PC-9 (cell line): ENCODE measurements around the gene GRIP2. TPM values are rescaled to one million over a fixed set of nuclear protein-coding genes. Genes with fewer than 3 reads are reported as not detected.

Source experiments
- BruUV-seq: library from RNA; stranded (reverse); fragments of 400-500 nt; replicated peaks from 2 replicates; lab custom pipeline; 2021; lab: Mats Ljungman, UMichigan
- CTCF ChIA-PET: fragments of 300-600 bp; sonication (Branson Sonifier 250); formaldehyde crosslinking; loops from one replicate; lab custom pipeline; 2022; ENCODE audit warnings: antibody characterized with exemption; lab: Charles Lee
- POLR2A ChIA-PET: fragments of 300-600 bp; sonication (Branson Sonifier 250); formaldehyde crosslinking; loops from one replicate; lab custom pipeline; 2022; ENCODE audit warnings: antibody characterized with exemption; ENCODE audit not compliant: unreplicated experiment; lab: Charles Lee
- DNase-seq, 2 experiments: peaks; one replicate each; pipeline versions ENCODE4 v3.0.0 to v3.0.0-alpha.2; 2015 to 2022; ENCODE audit warnings: mixed read lengths in 1 of 2
- H2AFZ ChIP-seq: fragments of 200-600 bp; sonication (generic); 2 replicates; pipeline ENCODE4 v1.8.1; 2017; ENCODE audit warnings: antibody characterized with exemption
- H3F3A ChIP-seq: fragments of 200-600 bp; sonication (generic); 2 replicates; pipeline ENCODE4 v1.8.1; 2017; ENCODE audit warnings: antibody characterized with exemption, mild to moderate bottlenecking, low read depth; ENCODE audit not compliant: insufficient read depth
- H3K27ac ChIP-seq: fragments of 200-600 bp; sonication (generic); 2 replicates; pipeline ENCODE4 v1.6.1; 2016; ENCODE audit warnings: mixed run types
- H3K27me3 ChIP-seq: fragments of 200-600 bp; sonication (generic); 2 replicates; pipeline ENCODE4 v1.6.1; 2016; ENCODE audit warnings: low read depth, mixed run types; ENCODE audit not compliant: insufficient read depth
- H3K36me3 ChIP-seq: fragments of 200-600 bp; sonication (generic); 2 replicates; pipeline ENCODE4 v1.6.1; 2016; ENCODE audit warnings: low read depth, mixed run types
- H3K4me1 ChIP-seq: fragments of 200-600 bp; sonication (generic); replicated peaks from 2 replicates; pipeline ENCODE4 v1.6.1; 2016; ENCODE audit warnings: mixed run types; ENCODE audit not compliant: insufficient read depth
- H3K4me2 ChIP-seq: fragments of 200-600 bp; sonication (generic); 2 replicates; pipeline ENCODE4 v1.6.1; 2017; ENCODE audit warnings: mixed run types
- H3K4me3 ChIP-seq: fragments of 200-600 bp; sonication (generic); 2 replicates; pipeline ENCODE4 v1.6.1; 2016; ENCODE audit warnings: mixed run types
- H3K79me2 ChIP-seq: fragments of 200-600 bp; sonication (generic); 2 replicates; pipeline ENCODE4 v1.6.1; 2017; ENCODE audit warnings: low read depth, mixed run types
- H3K9me2 ChIP-seq: fragments of 200-600 bp; sonication (generic); 2 replicates; pipeline ENCODE4 v1.8.1; 2017; ENCODE audit warnings: mild to moderate bottlenecking; ENCODE audit not compliant: insufficient read depth
- H3K9me3 ChIP-seq: fragments of 200-600 bp; sonication (generic); 2 replicates; pipeline ENCODE4 v1.8.1; 2016; ENCODE audit warnings: low read depth; ENCODE audit not compliant: insufficient read depth
- H4K20me1 ChIP-seq: fragments of 200-600 bp; sonication (generic); 2 replicates; pipeline ENCODE4 v1.8.1; 2017; ENCODE audit not compliant: insufficient read depth
- CTCF ChIP-seq: fragments of 200-600 bp; sonication (generic); conservative IDR thresholded peaks from 2 replicates; pipeline ENCODE4 v1.6.1; 2017; ENCODE audit warnings: mixed run types, antibody characterized with exemption, mild to moderate bottlenecking, moderate library complexity
- EZH2 ChIP-seq: fragments of 200-600 bp; sonication (generic); IDR thresholded peaks from 2 replicates; pipeline ENCODE4 v1.8.0; 2017; ENCODE audit warnings: antibody characterized with exemption, low read depth
- intact Hi-C: fragments of 100-400 bp; cut with micrococcal nuclease; formaldehyde crosslinking; loops from one replicate; pipeline ENCODE4 v1.10.0; 2022; ENCODE audit not compliant: unreplicated experiment
- total RNA-seq: library from RNA; stranded (reverse); gene quantifications from 2 replicates; pipeline ENCODE4 v1.2.3, GENCODE V29; 2021

The GRIP2 gene
- total RNA-seq, 1 experiment from 2014 or later, result not detected

- H3K27me3 ChIP-seq, result no peaks in the 10 kb centered on the region
- peaks cover 27% of the 10 kb centered on the region; the same call in 1 of the 2 replicates for H3K36me3 ChIP-seq
- H4K20me1 ChIP-seq, result no peaks in the 10 kb centered on the region; the same call in 1 of the 2 replicates
- POLR2A ChIA-PET, result no interaction called here
- TF ChIP-seq EZH2 (no peak), CTCF (no peak)
- no peak overlapping the region for H2AFZ ChIP-seq
- no peaks in the 10 kb centered on the region for H3K4me1 ChIP-seq
- CTCF ChIA-PET, result interaction anchor here (0.8 to 1.5 kb wide), 2 partner anchors 61 to 259 kb away, joined by 3 to 5 read pairs; no protein-coding TSS in a partner anchor
- no TSS peak for BruUV-seq
- H3K9me3 ChIP-seq, result no peaks in the 10 kb centered on the region
- H3F3A ChIP-seq, result peaks cover 28% of the 10 kb centered on the region; the same call in 1 of the 2 replicates
- no peak for DNase-seq
- no peaks in the 10 kb centered on the region for H3K9me2 ChIP-seq
- intact Hi-C loops, result no loop called here
- no peak overlapping the region for H3K4me2 ChIP-seq
- no peaks in the 10 kb centered on the region for H3K79me2 ChIP-seq
- no peak overlapping the region for H3K27ac ChIP-seq
- no peak overlapping the region for H3K4me3 ChIP-seq
Observed at GRCh38 chr3:14462738-14463137, 77.4 kb downstream of the GRIP2 start.

GRCh38 chr3:14461748-14462324 is 78.3 kb downstream of the GRIP2 start:
- DNase-seq, result peak in 1 of 2 experiments; percentile 34
- peaks cover 34% of the 10 kb centered on the region; the same call in 1 of the 2 replicates for H3K36me3 ChIP-seq
- no TSS peak for BruUV-seq

More at GRCh38 chr3:14461748-14462324, 78.3 kb downstream of the GRIP2 start:
- Histone ChIP-seq H2AFZ (no peak overlapping the region), H3K9me3 (no peaks in the 10 kb centered on the region), H3K79me2 (no peaks in the 10 kb centered on the region), H3K27me3 (no peaks in the 10 kb centered on the region), H3K27ac (no peak overlapping the region), H3K4me1 (no peaks in the 10 kb centered on the region), H3F3A (peaks cover 30% of the 10 kb centered on the region; the same call in 1 of the 2 replicates), H3K4me2 (no peak overlapping the region), H4K20me1 (no peaks in the 10 kb centered on the region; the same call in 1 of the 2 replicates), H3K9me2 (no peaks in the 10 kb centered on the region), H3K4me3 (no peak overlapping the region)
- CTCF ChIA-PET, result interaction anchor here (0.8 to 1.5 kb wide), 3 partner anchors 60 to 258 kb away, joined by 3 to 5 read pairs (median 3); no protein-coding TSS in a partner anchor
- no peak for TF ChIP-seq EZH2
- TF ChIP-seq CTCF, result peak; percentile 72
- intact Hi-C loops, result loop anchor here (2.0 kb wide), 2 partner anchors 57 to 201 kb away; no protein-coding TSS in a partner anchor
- POLR2A ChIA-PET, result no interaction called here
